GM11168 (cell line): ENCODE measurements around the gene GALNT18.

Experiments
- in situ Hi-C: fragments of 300-500 bp; cut with MboI; formaldehyde crosslinking; loops from one replicate; pipeline ENCODE4 v1.12.0; 2022; ENCODE audit warnings: low sequenced_read_pairs; ENCODE audit not compliant: unreplicated experiment

The GALNT18 gene

GRCh38 chr11:11344045-11344444 is 277.8 kb downstream of the GALNT18 start:
- in situ Hi-C loops = no loop called here

GRCh38 chr11:11338304-11338703 is 283.5 kb downstream of the GALNT18 start:
- in situ Hi-C loops = no loop called here

DNA sequence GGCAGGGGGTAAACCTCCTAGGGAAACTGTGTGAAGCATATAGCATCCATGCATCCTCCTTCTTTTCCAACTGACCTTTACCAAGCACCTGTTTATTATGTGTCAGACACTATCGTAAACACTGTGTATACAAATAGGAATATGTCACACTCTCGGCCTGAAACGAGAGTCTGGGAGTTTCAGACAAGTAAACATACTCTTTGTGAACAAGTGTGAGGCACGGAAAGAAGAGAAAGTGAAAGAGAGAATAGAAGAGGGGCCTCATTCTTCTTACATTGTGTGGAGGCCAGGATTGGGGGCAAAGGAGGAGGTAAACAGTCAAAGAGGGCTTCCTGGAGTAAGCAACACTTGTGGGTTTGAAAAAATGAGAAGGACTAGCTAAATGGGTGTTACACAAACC is 285.1 kb downstream of the GALNT18 start:
- in situ Hi-C loops = no loop called here

- in situ Hi-C loops = no loop called here
Measured at GRCh38 chr11:11335043-11335442, 286.8 kb downstream of the GALNT18 start.

- in situ Hi-C loops = no loop called here
Measured at GRCh38 chr11:11334607-11335006, 287.2 kb downstream of the GALNT18 start.

DNA sequence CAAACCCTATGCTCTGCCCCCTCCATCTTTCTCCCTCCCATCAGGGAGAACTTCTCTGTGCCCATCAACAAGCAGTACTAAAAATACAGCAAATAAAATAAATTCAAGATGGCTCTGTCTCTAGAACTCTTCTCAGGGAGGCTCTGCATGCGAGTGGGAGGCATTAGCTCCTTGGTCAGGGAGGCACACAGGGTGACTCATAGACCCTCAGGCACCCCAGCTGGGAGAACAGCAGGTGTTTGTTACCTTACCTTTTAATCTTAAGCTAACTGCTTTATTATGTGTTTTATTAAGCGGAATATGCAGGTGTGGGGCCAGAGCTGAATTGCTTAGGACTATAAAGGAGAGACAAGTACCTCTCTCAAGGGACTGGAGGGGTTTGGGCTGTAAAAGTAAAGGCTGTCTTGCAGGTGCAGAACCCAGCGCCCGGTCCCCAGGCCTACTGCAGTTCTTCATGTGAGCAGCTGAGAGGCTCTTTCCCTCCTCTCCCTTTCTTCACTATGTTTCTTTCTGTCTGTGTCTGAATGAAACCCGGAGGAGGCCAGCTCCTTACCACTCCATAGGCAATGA is 289.6 kb downstream of the GALNT18 start:
- in situ Hi-C loops = no loop called here

DNA sequence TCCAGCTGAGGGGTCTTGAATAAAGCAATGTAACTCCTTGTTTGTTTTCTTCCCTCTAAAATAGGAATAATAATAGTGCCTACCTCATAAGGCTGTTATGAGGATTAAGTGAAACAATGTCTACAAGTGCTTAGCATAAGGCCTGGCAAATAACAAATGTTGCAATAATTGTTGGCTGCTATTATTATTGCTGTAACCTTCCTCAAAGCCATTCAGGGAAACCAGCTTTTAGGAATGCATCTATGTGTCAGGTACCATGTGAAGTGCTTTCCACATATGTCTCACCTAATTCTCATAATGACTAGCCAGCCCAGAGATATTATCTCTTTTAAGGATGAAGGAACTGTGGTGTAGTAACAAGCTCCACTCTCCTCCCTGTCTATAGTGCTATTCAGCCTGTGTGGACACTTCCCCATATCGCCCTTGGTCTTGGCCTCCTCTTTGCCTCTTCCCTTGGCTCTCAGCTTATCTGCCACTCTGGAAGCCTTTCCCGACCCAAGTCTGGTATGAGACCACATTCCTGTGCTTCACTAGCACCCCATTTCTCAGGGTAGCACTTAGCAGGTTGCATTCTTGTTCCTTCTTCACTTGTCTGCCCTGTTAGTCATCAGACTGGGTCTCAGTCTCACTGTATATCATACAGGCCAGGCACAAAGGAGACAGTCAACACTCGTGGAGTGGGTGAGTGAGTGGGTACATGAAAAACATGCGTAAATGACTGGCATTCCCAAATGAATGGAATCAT is 292.6 kb downstream of the GALNT18 start:
- in situ Hi-C loops = no loop called here

DNA sequence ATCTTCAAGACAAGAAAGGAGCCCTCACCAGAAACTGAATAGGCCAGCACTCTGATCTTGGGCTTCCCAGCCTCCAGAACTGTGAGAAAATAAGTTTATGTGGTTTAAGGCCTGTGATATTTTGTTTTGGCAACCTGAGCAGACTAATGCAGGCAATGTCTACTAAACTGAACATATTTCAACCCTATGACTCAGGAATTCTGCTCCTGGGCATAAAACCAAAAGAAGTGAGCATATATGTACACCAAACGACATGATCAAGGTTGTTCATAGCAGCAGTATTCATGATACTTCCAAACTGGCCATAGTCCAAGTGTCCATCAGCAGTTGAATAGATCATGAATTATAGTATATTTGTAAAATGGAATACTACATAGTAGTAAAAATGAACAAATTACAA is 297.7 kb downstream of the GALNT18 start:
- in situ Hi-C loops = no loop called here

DNA sequence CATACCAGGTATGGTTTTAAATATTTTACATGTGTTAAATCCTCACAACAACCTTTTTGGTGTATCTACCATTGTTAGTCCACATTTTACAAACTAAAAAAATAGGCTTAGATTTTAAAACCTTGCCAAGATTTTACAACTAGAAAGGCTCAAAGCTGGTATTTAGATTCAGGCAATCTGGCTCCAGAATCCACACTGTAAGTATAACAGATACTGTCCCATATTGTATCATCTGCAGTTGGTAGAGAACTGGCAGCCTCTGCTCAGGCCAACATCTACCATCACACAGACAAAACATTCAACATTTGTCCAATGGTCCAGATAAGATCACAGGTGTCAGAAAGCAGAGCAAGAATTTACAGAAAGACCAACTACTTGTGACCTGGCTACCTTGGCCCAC is 299.7 kb downstream of the GALNT18 start:
- in situ Hi-C loops = no loop called here

- in situ Hi-C loops = no loop called here
Measured at GRCh38 chr11:11320825-11321224, 301.0 kb downstream of the GALNT18 start.

DNA sequence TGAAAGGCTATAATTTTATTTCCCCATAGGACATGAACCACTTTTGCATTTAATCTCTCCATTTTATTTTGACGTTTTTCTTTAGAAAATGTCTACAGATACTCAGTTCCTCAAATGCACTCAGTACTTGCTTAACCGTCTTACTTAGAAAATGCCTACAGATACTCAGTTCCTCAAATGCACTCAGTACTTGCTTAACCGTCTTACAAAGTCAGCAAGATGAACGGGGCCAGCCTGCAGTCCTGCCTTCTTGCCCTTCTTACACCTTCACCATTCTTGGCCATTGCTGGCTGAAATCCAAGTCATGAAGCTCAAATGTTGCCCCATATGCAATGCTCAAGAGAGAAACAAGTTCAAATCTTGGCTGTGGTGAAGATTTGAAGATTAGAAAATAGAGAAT is 302.8 kb downstream of the GALNT18 start:
- in situ Hi-C loops = no loop called here

GRCh38 chr11:11318461-11318860 is 303.3 kb downstream of the GALNT18 start:
- in situ Hi-C loops = no loop called here

GRCh38 chr11:11316651-11317230 is 305.1 kb downstream of the GALNT18 start:
- in situ Hi-C loops = no loop called here

DNA sequence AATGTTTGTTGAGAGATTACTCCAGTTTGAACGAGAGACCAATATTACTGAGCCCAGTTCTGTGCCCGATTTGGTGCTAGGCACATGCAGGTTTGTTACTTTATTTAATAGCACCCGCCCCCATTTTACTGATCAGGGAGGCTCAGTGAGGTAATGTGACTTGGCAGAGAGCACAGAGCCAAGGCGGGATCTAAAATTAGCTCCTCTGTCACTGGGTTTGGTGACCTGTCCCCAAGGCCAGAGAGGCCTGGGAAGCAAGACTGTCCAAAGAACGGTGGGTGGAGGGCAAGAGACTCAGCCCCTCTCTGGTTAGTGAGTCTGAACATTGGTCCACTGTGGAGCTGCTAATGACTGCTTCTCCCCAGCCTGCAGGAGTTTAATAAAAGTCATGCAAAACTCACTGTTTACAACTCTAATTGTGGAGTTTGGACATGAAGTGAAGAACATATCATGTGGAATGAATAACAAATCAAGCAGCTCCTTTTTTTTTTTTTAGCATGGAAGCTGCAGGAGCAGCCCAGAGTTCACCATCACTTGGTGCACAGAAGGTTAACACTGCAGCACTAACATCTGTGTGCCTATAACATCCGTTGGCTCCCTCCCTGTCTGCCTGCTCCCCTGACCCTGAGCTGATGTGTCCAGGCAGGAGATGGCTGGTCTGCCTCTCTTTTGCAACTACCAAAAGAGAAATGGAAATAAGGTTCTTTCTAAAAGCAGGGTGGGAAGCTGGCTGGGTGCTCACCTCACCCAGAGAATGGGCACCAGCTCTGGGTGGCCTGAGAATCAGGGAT is 307.7 kb downstream of the GALNT18 start:
- in situ Hi-C loops = no loop called here

GRCh38 chr11:11313426-11313825 is 308.4 kb downstream of the GALNT18 start:
- in situ Hi-C loops = no loop called here

DNA sequence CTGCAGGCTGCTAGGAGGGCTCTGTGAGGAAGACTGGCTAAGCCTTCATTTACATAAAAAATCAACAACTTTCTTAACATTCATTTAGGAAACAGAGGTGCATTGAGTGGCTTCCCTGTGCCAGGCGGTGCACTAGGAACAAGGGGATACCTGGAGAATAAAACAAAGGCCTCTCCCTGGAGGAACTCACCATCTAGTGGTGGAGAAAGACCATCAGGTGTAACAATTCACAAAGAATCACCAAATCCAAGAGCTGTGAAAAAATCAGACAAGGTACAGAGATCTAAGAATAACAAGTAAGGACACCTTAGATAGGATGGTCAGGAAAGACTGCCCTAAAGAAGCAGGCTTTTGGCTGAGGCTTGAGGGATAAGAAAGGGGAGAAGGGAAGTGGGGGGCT is 309.1 kb downstream of the GALNT18 start:
- in situ Hi-C loops = no loop called here

- in situ Hi-C loops = no loop called here
Measured at GRCh38 chr11:11311169-11311568, 310.6 kb downstream of the GALNT18 start.

GRCh38 chr11:11309906-11310305 is 311.9 kb downstream of the GALNT18 start:
- in situ Hi-C loops = no loop called here

- in situ Hi-C loops = no loop called here
Measured at GRCh38 chr11:11308249-11308648, 313.6 kb downstream of the GALNT18 start.

DNA sequence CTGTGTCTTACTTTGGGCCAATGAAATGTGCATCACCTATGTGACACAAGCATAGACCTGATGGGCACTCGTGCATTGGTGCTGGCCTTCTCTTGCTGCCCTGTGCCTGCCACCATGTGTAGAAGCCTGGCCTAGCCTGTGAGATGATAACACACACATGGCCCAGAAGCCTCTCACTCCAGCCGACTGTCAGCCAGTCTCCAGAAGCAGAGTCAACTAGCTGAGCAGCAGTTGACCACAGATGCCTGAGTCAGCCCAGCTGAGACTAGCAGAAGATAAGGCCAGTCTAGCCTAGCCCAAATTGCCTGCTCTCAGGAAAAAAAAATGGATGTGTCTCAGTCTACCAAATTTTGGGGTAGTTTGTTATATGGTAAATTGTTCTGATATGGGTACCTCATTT is 314.9 kb downstream of the GALNT18 start:
- in situ Hi-C loops = no loop called here

DNA sequence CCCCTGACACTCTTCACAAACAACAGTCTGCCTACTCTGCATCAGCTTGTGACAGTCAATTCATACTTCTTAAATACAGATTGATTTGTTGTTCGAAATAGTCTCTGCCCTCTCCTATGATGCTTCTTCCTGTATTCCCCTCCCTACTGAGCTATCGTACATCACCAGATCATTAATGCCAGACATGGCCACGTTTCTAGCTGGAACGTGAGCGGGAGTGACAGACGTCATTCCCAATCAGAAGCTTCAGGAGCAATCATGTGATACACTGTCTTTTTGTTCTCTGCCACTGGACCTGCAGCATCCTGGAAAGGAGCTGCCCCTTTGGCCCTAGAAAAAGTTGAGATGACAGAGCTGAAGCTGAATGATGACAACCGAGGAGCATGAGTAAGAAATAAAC is 317.3 kb downstream of the GALNT18 start:
- in situ Hi-C loops = no loop called here
